Smooth muscle cell (in vitro differentiated cells): ENCODE data around the gene MARK3. TPM values are rescaled to one million over a fixed set of nuclear protein-coding genes. Genes with fewer than 3 reads are reported as not detected.

Source experiments
- DNase-seq: peaks from one replicate; lab custom pipeline; 2025; ENCODE audit not compliant: unreplicated experiment; lab: John Stamatoyannopoulos, UW
- H2AFZ ChIP-seq: fragments of 200-600 bp; sonication (generic); 2 replicates; pipeline ENCODE4 v1.6.0; 2016; ENCODE audit warnings: antibody characterized with exemption, low read depth, mild to moderate bottlenecking
- H3F3A ChIP-seq: fragments of 200-600 bp; sonication (generic); 2 replicates; pipeline ENCODE4 v1.6.0; 2017; ENCODE audit warnings: antibody characterized with exemption, low read depth
- H3K27ac ChIP-seq: fragments of 200-600 bp; sonication (generic); 2 replicates; pipeline ENCODE4 v1.5.1; 2016; ENCODE audit warnings: low read depth, mild to moderate bottlenecking
- H3K27me3 ChIP-seq: fragments of 200-600 bp; sonication (generic); 2 replicates; pipeline ENCODE4 v1.6.1; 2016; ENCODE audit warnings: low read depth, mild to moderate bottlenecking
- H3K36me3 ChIP-seq: fragments of 200-600 bp; sonication (generic); 2 replicates; pipeline ENCODE4 v1.5.1; 2016; ENCODE audit warnings: low read depth
- H3K4me1 ChIP-seq: fragments of 200-600 bp; sonication (generic); 2 replicates; pipeline ENCODE4 v1.5.1; 2016; ENCODE audit warnings: low read depth
- H3K4me2 ChIP-seq: fragments of 200-600 bp; sonication (generic); 2 replicates; pipeline ENCODE4 v1.6.0; 2016; ENCODE audit warnings: mild to moderate bottlenecking
- H3K4me3 ChIP-seq: fragments of 200-600 bp; sonication (generic); 2 replicates; pipeline ENCODE4 v1.5.1; 2016; ENCODE audit warnings: mild to moderate bottlenecking
- H3K79me2 ChIP-seq: fragments of 200-600 bp; sonication (generic); 2 replicates; pipeline ENCODE4 v1.6.0; 2016; ENCODE audit warnings: low read depth, mild to moderate bottlenecking
- H3K9ac ChIP-seq: fragments of 200-600 bp; sonication (generic); 2 replicates; pipeline ENCODE4 v1.6.0; 2016; ENCODE audit warnings: low read depth
- H3K9me3 ChIP-seq: fragments of 200-600 bp; sonication (generic); replicated peaks from 2 replicates; pipeline ENCODE4 v1.5.1; 2016; ENCODE audit warnings: low read depth
- H4K20me1 ChIP-seq: fragments of 200-600 bp; sonication (generic); 2 replicates; pipeline ENCODE4 v1.6.0; 2016; ENCODE audit warnings: low read depth
- CTCF ChIP-seq: fragments of 200-600 bp; sonication (generic); IDR thresholded peaks from 2 replicates; pipeline ENCODE4 v1.5.1; 2017; ENCODE audit warnings: borderline replicate concordance, mild to moderate bottlenecking, antibody characterized with exemption; ENCODE audit not compliant: insufficient read depth, poor library complexity, severe bottlenecking
- WGBS: methylation state at CpG from one replicate; pipeline ENCODE4 v1.1.7; 2016; ENCODE audit warnings: low lambda C conversion rate; 5-methylcytosine and 5-hydroxymethylcytosine counted together
- polyA plus RNA-seq: library from polyadenylated mRNA; unstranded; fragments of >200 nt; fragmentation: Nextera tagmentation; extraction: Ambion mirVana; gene quantifications from 2 replicates; pipeline ENCODE4 v1.2.1, GENCODE V29; 2016
- total RNA-seq: library from RNA; depleted of rRNA; stranded (reverse); fragments of >200 nt; gene quantifications from 2 replicates; pipeline ENCODE4 v1.2.3, GENCODE V29; 2014

MARK3 gene
- total and polyA plus RNA-seq, 2 experiments from 2014 or later, result 63.2 to 68.4 TPM

- TF ChIP-seq CTCF, result no peak
- 83% methylated on average over 4 of the region's 4 CpGs for WGBS
- Histone ChIP-seq H3K27me3 (no peaks in the 10 kb centered on the region), H3K4me2 (no peak overlapping the region), H2AFZ (no peak overlapping the region), H3K4me3 (no peak overlapping the region), H4K20me1 (no peaks in the 10 kb centered on the region), H3K9ac (no peak overlapping the region), H3K27ac (no peak overlapping the region), H3K4me1 (no peaks in the 10 kb centered on the region), H3K36me3 (no peaks in the 10 kb centered on the region), H3K79me2 (no peaks in the 10 kb centered on the region), H3K9me3 (no peaks in the 10 kb centered on the region), H3F3A (no peaks in the 10 kb centered on the region)
- DNase-seq, result no peak
Measured at GRCh38 chr14:103367995-103368394, 17.2 kb upstream of the MARK3 start.

- Histone ChIP-seq H3K27me3 (no peaks in the 10 kb centered on the region), H3K9ac (no peak overlapping the region), H3K9me3 (no peaks in the 10 kb centered on the region), H3K27ac (no peak overlapping the region), H3K4me3 (no peak overlapping the region), H2AFZ (no peak overlapping the region), H3K4me1 (no peaks in the 10 kb centered on the region), H4K20me1 (no peaks in the 10 kb centered on the region), H3F3A (no peaks in the 10 kb centered on the region), H3K79me2 (no peaks in the 10 kb centered on the region), H3K4me2 (no peak overlapping the region), H3K36me3 (no peaks in the 10 kb centered on the region)
- DNase-seq, result no peak
- WGBS, result 97% methylated on average over 3 of the region's 3 CpGs
- TF ChIP-seq CTCF, result no peak
Measured at GRCh38 chr14:103370087-103370486, 15.1 kb upstream of the MARK3 start.

GRCh38 chr14:103372017-103372416 lies 13.2 kb upstream of the MARK3 start:
- H2AFZ ChIP-seq, result no peak overlapping the region
- no peaks in the 10 kb centered on the region for H3K36me3 ChIP-seq
- H4K20me1 ChIP-seq, result no peaks in the 10 kb centered on the region
- H3K9ac ChIP-seq, result no peak overlapping the region
- peak overlapping the region; percentile 55 for H3K27ac ChIP-seq
- no peak overlapping the region for H3K4me3 ChIP-seq
- no peaks in the 10 kb centered on the region for H3K9me3 ChIP-seq
- TF ChIP-seq CTCF, result no peak
- H3K4me2 ChIP-seq, result peak overlapping the region; percentile 57
- no peaks in the 10 kb centered on the region for H3F3A ChIP-seq
- H3K27me3 ChIP-seq, result no peaks in the 10 kb centered on the region
- 65% methylated on average over 7 of the region's 23 CpGs for WGBS
- H3K79me2 ChIP-seq, result no peaks in the 10 kb centered on the region
- no peaks in the 10 kb centered on the region for H3K4me1 ChIP-seq
- no peak for DNase-seq

- Histone ChIP-seq H3K27me3 (no peaks in the 10 kb centered on the region), H3K4me2 (peak overlapping the region; percentile 57), H3K9ac (no peak overlapping the region)
Measured at GRCh38 chr14:103372552-103373304, 12.5 kb upstream of the MARK3 start.

More at GRCh38 chr14:103372552-103373304, 12.5 kb upstream of the MARK3 start:
- peak overlapping the region; percentile 55 for H3K27ac ChIP-seq
- TF ChIP-seq CTCF, result no peak
- no peak overlapping the region for H3K4me3 ChIP-seq
- H3K9me3 ChIP-seq, result no peaks in the 10 kb centered on the region
- 52% methylated on average over 11 of the region's 11 CpGs for WGBS
- H3K4me1 ChIP-seq, result no peaks in the 10 kb centered on the region
- H3K79me2 ChIP-seq, result no peaks in the 10 kb centered on the region
- H3K36me3 ChIP-seq, result no peaks in the 10 kb centered on the region
- no peak overlapping the region for H2AFZ ChIP-seq
- no peak for DNase-seq
- H4K20me1 ChIP-seq, result no peaks in the 10 kb centered on the region
- no peaks in the 10 kb centered on the region for H3F3A ChIP-seq
